Effector CD8-positive, alpha-beta T cell (primary cell): Measurements from ENCODE around the gene MFSD6L.

Source experiments
- DNase-seq: peaks from one replicate; lab custom pipeline; 2025; lab: John Stamatoyannopoulos, UW

Gene MFSD6L

GRCh38 chr17:8791910-8792270, 7.3 kb downstream of the MFSD6L start:
- DNase-seq = no peak

- DNase-seq = no peak
Measured at GRCh38 chr17:8791248-8791909, 7.8 kb downstream of the MFSD6L start.

- DNase-seq = no peak
Measured at GRCh38 chr17:8789743-8790142, 9.4 kb downstream of the MFSD6L start.

GRCh38 chr17:8788998-8789397, 10.2 kb downstream of the MFSD6L start:
- DNase-seq = no peak

- peak; percentile 55 for DNase-seq
Measured at GRCh38 chr17:8785547-8786413, 13.4 kb downstream of the MFSD6L start.

GRCh38 chr17:8782176-8782575, 17.0 kb downstream of the MFSD6L start:
- no peak for DNase-seq

- no peak for DNase-seq
Measured at GRCh38 chr17:8781776-8782175, 17.4 kb downstream of the MFSD6L start.

GRCh38 chr17:8776881-8777280, 22.3 kb downstream of the MFSD6L start:
- DNase-seq = no peak

- DNase-seq = no peak
Measured at GRCh38 chr17:8776248-8776647, 22.9 kb downstream of the MFSD6L start.

- no peak for DNase-seq
Measured at GRCh38 chr17:8766731-8767130, 32.4 kb downstream of the MFSD6L start.

GRCh38 chr17:8762012-8762411, 37.2 kb downstream of the MFSD6L start:
- no peak for DNase-seq

GRCh38 chr17:8758137-8758596, 41.0 kb downstream of the MFSD6L start, which contains the start of gene SPDYE4:
Gene SPDYE4 (minus strand): TSS chr17:8758546. CDS start chr17:8758382, 164 bp downstream.
- DNase-seq = no peak

GRCh38 chr17:8757189-8757588, 42.0 kb downstream of the MFSD6L start:
- DNase-seq = no peak

- no peak for DNase-seq
Measured at GRCh38 chr17:8755590-8756255, 43.4 kb downstream of the MFSD6L start.

GRCh38 chr17:8754890-8755289, 44.3 kb downstream of the MFSD6L start:
- no peak for DNase-seq

GRCh38 chr17:8753976-8754440, 45.2 kb downstream of the MFSD6L start:
- no peak for DNase-seq

- no peak for DNase-seq
Measured at GRCh38 chr17:8753136-8753975, 45.8 kb downstream of the MFSD6L start.

GRCh38 chr17:8749616-8750015, 49.5 kb downstream of the MFSD6L start:
- DNase-seq = no peak

GRCh38 chr17:8747742-8748141, 51.4 kb downstream of the MFSD6L start:
- DNase-seq = no peak
